H1 (cell line): Measurements from ENCODE around the gene ZNF681.

Experiments
- CEBPB ChIP-seq: IDR thresholded peaks from 2 replicates; pipeline ENCODE4 v1.6.1; 2012; ENCODE audit warnings: low read depth, low read length
- EP300 ChIP-seq, 2 experiments: IDR thresholded peaks; 1 replicate in 1 of 2; 2 replicates in 1 of 2; pipeline ENCODE4 v1.6.1; 2011 to 2012; ENCODE audit warnings: low read depth in 2 of 2, low read length in 2 of 2, mild to moderate bottlenecking in 2 of 2, borderline replicate concordance in 1 of 2, inconsistent platforms in 1 of 2, moderate library complexity in 1 of 2
- EZH2 ChIP-seq: fragments of 200-600 bp; sonication (generic); IDR thresholded peaks from 2 replicates; pipeline ENCODE4 v1.7.1; 2012; ENCODE audit warnings: low read depth, mild to moderate bottlenecking, moderate library complexity, low read length, inconsistent platforms; ENCODE audit not compliant: severe bottlenecking
- GABPA ChIP-seq: IDR thresholded peaks from 2 replicates; pipeline ENCODE4 v1.6.1; 2011; ENCODE audit warnings: mild to moderate bottlenecking, low read length, moderate library complexity, borderline replicate concordance; ENCODE audit not compliant: insufficient read depth
- KDM1A ChIP-seq: fragments of 200-600, 300-600 bp; sonication (generic); IDR thresholded peaks from 2 replicates; pipeline ENCODE4 v1.7.1; 2016; ENCODE audit warnings: mild to moderate bottlenecking, low read length, borderline replicate concordance
- KDM5A ChIP-seq: fragments of 200-600 bp; IDR thresholded peaks from 2 replicates; pipeline ENCODE4 v1.7.1; 2012; ENCODE audit warnings: mild to moderate bottlenecking, low read length, inconsistent platforms, mixed read lengths
- PHF8 ChIP-seq: fragments of 200-600 bp; sonication (generic); conservative IDR thresholded peaks from 2 replicates; pipeline ENCODE4 v1.7.1; 2012; ENCODE audit warnings: low read depth, mild to moderate bottlenecking, inconsistent platforms, low read length, moderate library complexity
- POLR2A ChIP-seq, 2 experiments: IDR thresholded peaks; 1 replicate in 1 of 2; 2 replicates in 1 of 2; pipeline ENCODE4 v1.6.1; 2011; ENCODE audit warnings: low read depth in 2 of 2, low read length in 2 of 2, mild to moderate bottlenecking in 2 of 2; ENCODE audit errors: control extremely low read depth in 1 of 2
- POLR2AphosphoS5 ChIP-seq: IDR thresholded peaks from 2 replicates; pipeline ENCODE4 v1.6.1; 2011; ENCODE audit warnings: low read depth, low read length
- SP1 ChIP-seq: IDR thresholded peaks from 2 replicates; pipeline ENCODE4 v1.6.1; 2011; ENCODE audit warnings: low read depth, low read length
- SUZ12 ChIP-seq: fragments of 200-600 bp; sonication (generic); IDR thresholded peaks from 2 replicates; pipeline ENCODE4 v1.6.1; 2012; ENCODE audit warnings: mild to moderate bottlenecking, inconsistent platforms, low read length, moderate library complexity, mixed read lengths
- TCF12 ChIP-seq: IDR thresholded peaks from 2 replicates; pipeline ENCODE4 v1.6.1; 2011; ENCODE audit warnings: low read depth, mild to moderate bottlenecking, low read length
- YY1 ChIP-seq: IDR thresholded peaks from 2 replicates; pipeline ENCODE4 v1.6.1; 2011; ENCODE audit warnings: low read depth, mild to moderate bottlenecking, low read length
- TF ChIP-seq, protein P1 (sequence below), 3 experiments: IDR thresholded peaks; 1 replicate in 2 of 3; 2 replicates in 1 of 3; pipeline versions ENCODE4 v1.5.1 to v1.6.1; 2011; ENCODE audit warnings: low read length in 3 of 3, mild to moderate bottlenecking in 3 of 3, inconsistent platforms in 2 of 3, low read depth in 1 of 3, moderate library complexity in 1 of 3; ENCODE audit not compliant: insufficient read depth in 1 of 3; ENCODE audit errors: control extremely low read depth in 1 of 3

GRCh38 chr19:23758187-23759074, at the start of gene ZNF681:
- TF ChIP-seq POLR2A (IDR thresholded peaks at IDR 0.05; ENCODE audit: control extremely low read depth in 1 of 2, low read depth in 2 of 2, low read length in 2 of 2) (peak; percentile 58 to 81), TCF12 (no peak), EP300 (IDR thresholded peaks at IDR 0.05; ENCODE audit: borderline replicate concordance in 1 of 2, low read depth in 2 of 2, low read length in 2 of 2) (no peak), CEBPB (no peak), GABPA (no peak), SUZ12 (no peak), KDM5A (no peak), SP1 (peak; percentile 58; the same call in 1 of the 2 replicates), KDM1A (no peak), PHF8 (peak; percentile 65), POLR2AphosphoS5 (peak; percentile 44; the same call in 1 of the 2 replicates), EZH2 (no peak), YY1 (peak; percentile 80)
- TF ChIP-seq, protein P1, sequence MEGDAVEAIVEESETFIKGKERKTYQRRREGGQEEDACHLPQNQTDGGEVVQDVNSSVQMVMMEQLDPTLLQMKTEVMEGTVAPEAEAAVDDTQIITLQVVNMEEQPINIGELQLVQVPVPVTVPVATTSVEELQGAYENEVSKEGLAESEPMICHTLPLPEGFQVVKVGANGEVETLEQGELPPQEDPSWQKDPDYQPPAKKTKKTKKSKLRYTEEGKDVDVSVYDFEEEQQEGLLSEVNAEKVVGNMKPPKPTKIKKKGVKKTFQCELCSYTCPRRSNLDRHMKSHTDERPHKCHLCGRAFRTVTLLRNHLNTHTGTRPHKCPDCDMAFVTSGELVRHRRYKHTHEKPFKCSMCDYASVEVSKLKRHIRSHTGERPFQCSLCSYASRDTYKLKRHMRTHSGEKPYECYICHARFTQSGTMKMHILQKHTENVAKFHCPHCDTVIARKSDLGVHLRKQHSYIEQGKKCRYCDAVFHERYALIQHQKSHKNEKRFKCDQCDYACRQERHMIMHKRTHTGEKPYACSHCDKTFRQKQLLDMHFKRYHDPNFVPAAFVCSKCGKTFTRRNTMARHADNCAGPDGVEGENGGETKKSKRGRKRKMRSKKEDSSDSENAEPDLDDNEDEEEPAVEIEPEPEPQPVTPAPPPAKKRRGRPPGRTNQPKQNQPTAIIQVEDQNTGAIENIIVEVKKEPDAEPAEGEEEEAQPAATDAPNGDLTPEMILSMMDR (IDR thresholded peaks at IDR 0.05; ENCODE audit: control extremely low read depth in 1 of 3, insufficient read depth in 1 of 3, low read depth in 1 of 3, low read length in 3 of 3), result no peak
